Activated CD4-positive, alpha-beta T cell treated with anti-CD3 and anti-CD28 coated beads, Interleukin-10, Interleukin-2, amounts not matched to agents 100 ng/mL and 50 ng/mL, durations not matched to agents 16 hours and 8 hours (primary cell): Measurements from ENCODE around the gene NCOA3.

Experiments used
- DNase-seq: peaks from one replicate; pipeline ENCODE4 v3.0.0-alpha.2; 2020

Gene NCOA3

GRCh38 chr20:47687095-47687987 lies 185.7 kb downstream of the NCOA3 start:
- no peak for DNase-seq

GRCh38 chr20:47688385-47689381 lies 187.0 kb downstream of the NCOA3 start:
- no peak for DNase-seq

GRCh38 chr20:47689731-47690130 lies 188.0 kb downstream of the NCOA3 start:
- DNase-seq, result no peak

- no peak for DNase-seq
Measured at GRCh38 chr20:47691625-47692024, 189.9 kb downstream of the NCOA3 start.

- no peak for DNase-seq
Measured at GRCh38 chr20:47694021-47694818, 192.5 kb downstream of the NCOA3 start.

GRCh38 chr20:47696856-47697255 lies 195.2 kb downstream of the NCOA3 start:
- DNase-seq, result no peak

- DNase-seq, result no peak
Measured at GRCh38 chr20:47698142-47698541, 196.5 kb downstream of the NCOA3 start.

- no peak for DNase-seq
Measured at GRCh38 chr20:47699818-47700217, 198.1 kb downstream of the NCOA3 start.

- no peak for DNase-seq
Measured at GRCh38 chr20:47700327-47700726, 198.6 kb downstream of the NCOA3 start.

- no peak for DNase-seq
Measured at GRCh38 chr20:47701612-47702011, 199.9 kb downstream of the NCOA3 start.

- DNase-seq, result no peak
Measured at GRCh38 chr20:47703748-47704147, 202.1 kb downstream of the NCOA3 start.

- no peak for DNase-seq
Measured at GRCh38 chr20:47704746-47705496, 203.2 kb downstream of the NCOA3 start.

GRCh38 chr20:47705497-47705856 lies 203.8 kb downstream of the NCOA3 start:
- no peak for DNase-seq

GRCh38 chr20:47706345-47706744 lies 204.7 kb downstream of the NCOA3 start:
- DNase-seq, result no peak
